Ishikawa (cell line): ENCODE data around the gene FOXN1.

Experiments used
- CREB1 ChIP-seq: IDR thresholded peaks from 2 replicates; pipeline ENCODE4 v1.6.1; 2012; ENCODE audit warnings: low read depth
- EP300 ChIP-seq: IDR thresholded peaks from 2 replicates; pipeline ENCODE4 v1.6.1; 2012; ENCODE audit warnings: borderline replicate concordance
- TAF1 ChIP-seq: IDR thresholded peaks from 2 replicates; pipeline ENCODE4 v1.6.1; 2012; ENCODE audit warnings: low read depth, mild to moderate bottlenecking
- TCF12 ChIP-seq: IDR thresholded peaks from 2 replicates; pipeline ENCODE4 v1.6.1; 2012; ENCODE audit warnings: low read depth
- YY1 ChIP-seq: IDR thresholded peaks from 2 replicates; pipeline ENCODE4 v1.6.1; 2012; ENCODE audit warnings: low read depth

GRCh38 chr17:28507567-28508203, 1.5 kb downstream of the FOXN1 start:
- TF ChIP-seq TCF12 (no peak), CREB1 (no peak), YY1 (no peak), EP300 (no peak), TAF1 (no peak)
